OCI-LY7 (cell line): ENCODE data around the gene UVSSA. TPM values are rescaled to one million over a fixed set of nuclear protein-coding genes. Genes with fewer than 3 reads are reported as not detected.

Experiments
- Bru-seq: library from RNA; stranded (reverse); fragments of 400-500 nt; gene quantifications from one replicate; lab custom pipeline; 2021; lab: Mats Ljungman, UMichigan
- BruChase-seq, 2 experiments: library from RNA; stranded (reverse); fragments of 400-500 nt; gene quantifications; one replicate each; lab custom pipeline; 2021; lab: Mats Ljungman, UMichigan
- BruUV-seq: library from RNA; stranded (reverse); fragments of 400-500 nt; replicated peaks from 2 replicates; lab custom pipeline; 2021; lab: Mats Ljungman, UMichigan
- CTCF ChIA-PET: fragments of 300-600 bp; sonication (Branson Sonifier 250); formaldehyde crosslinking; loops from one replicate; lab custom pipeline; 2022; ENCODE audit warnings: antibody characterized with exemption; ENCODE audit not compliant: unreplicated experiment; lab: Charles Lee
- POLR2A ChIA-PET: fragments of 300-600 bp; sonication (Branson Sonifier 250); formaldehyde crosslinking; loops from one replicate; lab custom pipeline; 2022; ENCODE audit warnings: antibody characterized with exemption; lab: Charles Lee
- DNase-seq: peaks from one replicate; pipeline ENCODE4 v3.0.0-alpha.2; 2015; ENCODE audit warnings: low spot score
- H2AFZ ChIP-seq: fragments of 200-600 bp; sonication (generic), shearing (Covaris generic); 2 replicates; pipeline ENCODE4 v1.6.1; 2014; ENCODE audit warnings: mild to moderate bottlenecking, antibody characterized with exemption, low read length, moderate library complexity
- H3K27ac ChIP-seq: fragments of 200-600 bp; sonication (generic); 2 replicates; pipeline ENCODE4 v1.5.1; 2014; ENCODE audit warnings: mixed run types, low read depth, mild to moderate bottlenecking, moderate library complexity, low read length, inconsistent platforms; ENCODE audit not compliant: poor library complexity, severe bottlenecking
- H3K36me3 ChIP-seq: fragments of 200-600 bp; sonication (generic); 2 replicates; pipeline ENCODE4 v1.6.1; 2014; ENCODE audit warnings: mild to moderate bottlenecking, antibody characterized with exemption, low read length, moderate library complexity, mixed read lengths; ENCODE audit not compliant: insufficient read depth
- H3K4me1 ChIP-seq: fragments of 200-600 bp; sonication (generic); 2 replicates; pipeline ENCODE4 v1.5.1; 2014; ENCODE audit warnings: mild to moderate bottlenecking, low read length; ENCODE audit not compliant: insufficient read depth, poor library complexity, severe bottlenecking
- H3K4me2 ChIP-seq: fragments of 200-600 bp; sonication (generic); 2 replicates; pipeline ENCODE4 v1.6.1; 2014; ENCODE audit warnings: mild to moderate bottlenecking, low read length
- H3K4me3 ChIP-seq: fragments of 200-600 bp; sonication (generic); 2 replicates; pipeline ENCODE4 v1.5.1; 2014; ENCODE audit warnings: mild to moderate bottlenecking, low read depth, low read length; ENCODE audit not compliant: poor library complexity, severe bottlenecking
- H3K79me2 ChIP-seq: fragments of 200-600 bp; sonication (generic); 2 replicates; pipeline ENCODE4 v1.6.1; 2016; ENCODE audit warnings: low read depth, mild to moderate bottlenecking, low read length, moderate library complexity, mixed read lengths; ENCODE audit not compliant: insufficient read depth
- H3K9me2 ChIP-seq: fragments of 200-600 bp; sonication (generic); 2 replicates; pipeline ENCODE4 v1.6.1; 2016; ENCODE audit warnings: mild to moderate bottlenecking, low read length, mixed read lengths; ENCODE audit not compliant: insufficient read depth
- H3K9me3 ChIP-seq: fragments of 200-600 bp; sonication (generic); 2 replicates; pipeline ENCODE4 v1.6.1; 2014; ENCODE audit warnings: mild to moderate bottlenecking, mixed run types, low read length, mixed read lengths
- H4K20me1 ChIP-seq: fragments of 200-600 bp; sonication (generic); 2 replicates; pipeline ENCODE4 v1.6.1; 2014; ENCODE audit warnings: mild to moderate bottlenecking, antibody characterized with exemption, low read length, moderate library complexity, mixed read lengths; ENCODE audit not compliant: insufficient read depth
- CTCF ChIP-seq: fragments of 200-600 bp; sonication (generic); conservative IDR thresholded peaks from 2 replicates; pipeline ENCODE4 v1.5.1; 2014; ENCODE audit warnings: mild to moderate bottlenecking, antibody characterized with exemption, low read length, moderate library complexity, mixed read lengths
- EZH2phosphoT487 ChIP-seq: fragments of 200-600 bp; sonication (generic); IDR thresholded peaks from 2 replicates; pipeline ENCODE4 v1.6.1; 2018; ENCODE audit warnings: low read depth, borderline replicate concordance, mild to moderate bottlenecking, mixed run types, antibody characterized with exemption, low read length, moderate library complexity, mixed read lengths
- intact Hi-C: fragments of 100-400 bp; cut with micrococcal nuclease; formaldehyde crosslinking; loops from one replicate; pipeline ENCODE4 v1.10.0; 2022; ENCODE audit not compliant: unreplicated experiment
- long read RNA-seq: library from polyadenylated mRNA; stranded (forward); transcript quantifications from one replicate; pipeline ENCODE4 v2.0.0, GENCODE V29; 2022
- total RNA-seq, 2 experiments: library from RNA; depleted of rRNA in 1 of 2; stranded (reverse); fragments of >200 nt in 1 of 2; shearing (Covaris generic) in 1 of 2; gene quantifications; 2 replicates each; pipeline ENCODE4 v1.2.3, GENCODE V29; 2014 to 2022

Gene UVSSA
- total RNA-seq (2014; rRNA removed; shearing (Covaris generic)) = 13.2 and 17.9 TPM in 2 replicates
- 43.2 and 45.0 TPM in 2 replicates for total RNA-seq (2022)
- Bru-seq, nascent RNA = percentile 61 among the genes with signal in this experiment
- percentile 82 among the genes with signal in this experiment for BruChase-seq, experiment 1, labeled RNA remaining after a 6-hour chase
- BruChase-seq, experiment 2, labeled RNA remaining after a 2-hour chase = percentile 80 among the genes with signal in this experiment
- long read RNA-seq, full-length matches to known transcripts = 11 of 32 reads
- long read RNA-seq, partial matches to known transcripts = 5 of 32 reads
- long read RNA-seq, other reads (novel, unspliced or antisense) = 16 of 32 reads

GRCh38 chr4:1346781-1347409 lies at the start of gene UVSSA:
Gene UVSSA, plus strand, starts transcription at chr4:1347208. Its CDS starts 884 bp downstream, at chr4:1348092.
- H2AFZ ChIP-seq = peak within 1 kb of the TSS; percentile 93
- peak within 1 kb of the TSS; percentile 78 for H3K4me2 ChIP-seq

GRCh38 chr4:1297456-1298325 lies 49.3 kb upstream of the UVSSA start:
- Histone ChIP-seq H3K27ac (no peak overlapping the region), H2AFZ (no peak overlapping the region), H3K79me2 (peaks cover 53% of the 10 kb centered on the region), H3K9me2 (no peaks in the 10 kb centered on the region), H3K4me1 (peaks cover 18% of the 10 kb centered on the region), H3K9me3 (no peaks in the 10 kb centered on the region), H3K4me3 (no peak overlapping the region), H4K20me1 (peaks cover 4% of the 10 kb centered on the region; the same call in 1 of the 2 replicates), H3K4me2 (no peak overlapping the region), H3K36me3 (peaks cover 57% of the 10 kb centered on the region)
- ChIA-PET POLR2A (no interaction called here), CTCF (no interaction called here)
- no TSS peak for BruUV-seq
- intact Hi-C loops = no loop called here
- TF ChIP-seq CTCF (no peak), EZH2phosphoT487 (no peak)
- DNase-seq = no peak

More at GRCh38 chr4:1346781-1347409, at the start of gene UVSSA:
- ChIA-PET CTCF (interaction anchor here (0.6 to 1.5 kb wide), 3 partner anchors 66 to 639 kb away, joined by 3 read pairs; no protein-coding TSS in a partner anchor), POLR2A (interaction anchor here (1.0 to 2.1 kb wide), 3 partner anchors 57 to 99 kb away, joined by 3 to 10 read pairs (median 4); partner anchors contain the start of gene MAEA)
- BruUV-seq = no TSS peak
- Histone ChIP-seq H3K4me3 (peak within 1 kb of the TSS; percentile 97), H3K4me1 (peaks cover 29% of the 10 kb centered on the region), H4K20me1 (peaks cover 5% of the 10 kb centered on the region; the same call in 1 of the 2 replicates), H3K27ac (peak within 1 kb of the TSS; percentile 61), H3K9me3 (no peaks in the 10 kb centered on the region), H3K36me3 (peaks cover 17% of the 10 kb centered on the region), H3K79me2 (peaks cover 17% of the 10 kb centered on the region; the same call in 1 of the 2 replicates), H3K9me2 (no peaks in the 10 kb centered on the region)
- intact Hi-C loops = loop anchor here (1.0 to 5.0 kb wide), 8 partner anchors 58 to 374 kb away; partner anchors contain the start of genes CTBP1, FGFRL1, MAEA and TACC3
- peak; percentile 99 for DNase-seq
- no peak for TF ChIP-seq CTCF
- no peak for TF ChIP-seq EZH2phosphoT487
